Panc1 (cell line): Measurements from ENCODE around the gene EBF4. TPM values are rescaled to one million over a fixed set of nuclear protein-coding genes. Genes with fewer than 3 reads are reported as not detected.
A peak's percentile ranks its signal among the peaks of the same experiment; 100 is the strongest.

Source experiments
- ATAC-seq: fragments of 200-7000 bp; cut with Tn5 transposase; 2 replicates; pipeline ENCODE4 v1.9.1; 2020; ENCODE audit warnings: mild to moderate bottlenecking, moderate library complexity
- BruUV-seq: library from RNA; stranded (reverse); fragments of 400-500 nt; replicated peaks from 2 replicates; lab custom pipeline; 2021; lab: Mats Ljungman, UMichigan
- CTCF ChIA-PET: fragments of 300-600 bp; sonication (Branson Sonifier 250); formaldehyde crosslinking; loops from one replicate; lab custom pipeline; 2022; ENCODE audit warnings: antibody characterized with exemption; lab: Charles Lee
- POLR2A ChIA-PET: fragments of 300-600 bp; sonication (Branson Sonifier 250); formaldehyde crosslinking; loops from one replicate; lab custom pipeline; 2022; ENCODE audit warnings: antibody characterized with exemption; lab: Charles Lee
- DNase-seq: peaks from one replicate; pipeline ENCODE4 v3.0.0-alpha.2; 2010; ENCODE audit warnings: low read depth, low spot score
- H3K27ac ChIP-seq: 2 replicates; pipeline ENCODE4 v1.5.1; 2011; ENCODE audit warnings: mild to moderate bottlenecking, low read length, inconsistent platforms
- H3K27me3 ChIP-seq: fragments of 200-500 bp; sonication (Bioruptor generic); 2 replicates; pipeline ENCODE4 v1.6.0; 2014; ENCODE audit warnings: low read length, inconsistent platforms; ENCODE audit not compliant: control insufficient read depth, insufficient read depth
- H3K36me3 ChIP-seq: fragments of 200-500 bp; sonication (Bioruptor generic); 2 replicates; pipeline ENCODE4 v1.5.1; 2014; ENCODE audit warnings: inconsistent platforms, mild to moderate bottlenecking, low read length, moderate library complexity; ENCODE audit not compliant: control insufficient read depth, insufficient read depth
- H3K4me1 ChIP-seq: 2 replicates; pipeline ENCODE4 v1.5.1; 2011; ENCODE audit warnings: inconsistent platforms, mild to moderate bottlenecking, low read length, moderate library complexity; ENCODE audit not compliant: control insufficient read depth, insufficient read depth
- H3K4me3 ChIP-seq, 2 experiments: 2 replicates each; pipeline ENCODE4 v1.5.1; 2011 to 2012; ENCODE audit warnings: low read depth in 2 of 2, low read length in 2 of 2, mild to moderate bottlenecking in 2 of 2, inconsistent platforms in 1 of 2, moderate library complexity in 1 of 2
- H3K9me3 ChIP-seq: fragments of 200-500 bp; sonication (Bioruptor generic); 2 replicates; pipeline ENCODE4 v1.5.1; 2014; ENCODE audit warnings: low read depth, mild to moderate bottlenecking, inconsistent platforms, low read length, moderate library complexity; ENCODE audit not compliant: control insufficient read depth, insufficient read depth
- POLR2AphosphoS5 ChIP-seq: IDR thresholded peaks from 2 replicates; pipeline ENCODE4 v1.6.1; 2012; ENCODE audit warnings: mild to moderate bottlenecking, low read depth, low read length, moderate library complexity
- SIN3A ChIP-seq: IDR thresholded peaks from 2 replicates; pipeline ENCODE4 v1.6.1; 2012; ENCODE audit warnings: low read depth, mild to moderate bottlenecking, low read length, moderate library complexity, borderline replicate concordance; ENCODE audit not compliant: insufficient read depth
- TCF7L2 ChIP-seq: IDR thresholded peaks from 2 replicates; pipeline ENCODE4 v1.6.1; 2011; ENCODE audit warnings: mild to moderate bottlenecking, low read depth, low read length, inconsistent platforms
- in situ Hi-C: cut with HindIII; loops from 2 replicates; pipeline ENCODE4 v1.10.0; 2016; ENCODE audit warnings: low sequenced_read_pairs, low pct_unique_long_range_greater_than_20kb
- intact Hi-C: fragments of 100-400 bp; cut with micrococcal nuclease; formaldehyde crosslinking; loops from one replicate; pipeline ENCODE4 v1.10.0; 2022; ENCODE audit not compliant: unreplicated experiment
- total RNA-seq: library from RNA; stranded (reverse); gene quantifications from one replicate; pipeline ENCODE4 v1.2.1, GENCODE V29; 2021; ENCODE audit not compliant: unreplicated experiment
- TF ChIP-seq, protein P1 (sequence below), 2 experiments: IDR thresholded peaks; 2 replicates each; pipeline ENCODE4 v1.6.1; 2011 to 2012; ENCODE audit warnings: low read depth in 2 of 2, control low read depth in 1 of 2, low read length in 1 of 2, mild to moderate bottlenecking in 1 of 2, moderate library complexity in 1 of 2; ENCODE audit not compliant: insufficient read depth in 1 of 2
- TF ChIP-seq, protein P2 (sequence below): fragments of 450-650 bp; IDR thresholded peaks from 2 replicates; pipeline ENCODE4 v1.5.1; 2017; ENCODE audit warnings: mild to moderate bottlenecking

EBF4 gene
- total RNA-seq, 1 experiment from 2014 or later: 6.8 TPM

DNA sequence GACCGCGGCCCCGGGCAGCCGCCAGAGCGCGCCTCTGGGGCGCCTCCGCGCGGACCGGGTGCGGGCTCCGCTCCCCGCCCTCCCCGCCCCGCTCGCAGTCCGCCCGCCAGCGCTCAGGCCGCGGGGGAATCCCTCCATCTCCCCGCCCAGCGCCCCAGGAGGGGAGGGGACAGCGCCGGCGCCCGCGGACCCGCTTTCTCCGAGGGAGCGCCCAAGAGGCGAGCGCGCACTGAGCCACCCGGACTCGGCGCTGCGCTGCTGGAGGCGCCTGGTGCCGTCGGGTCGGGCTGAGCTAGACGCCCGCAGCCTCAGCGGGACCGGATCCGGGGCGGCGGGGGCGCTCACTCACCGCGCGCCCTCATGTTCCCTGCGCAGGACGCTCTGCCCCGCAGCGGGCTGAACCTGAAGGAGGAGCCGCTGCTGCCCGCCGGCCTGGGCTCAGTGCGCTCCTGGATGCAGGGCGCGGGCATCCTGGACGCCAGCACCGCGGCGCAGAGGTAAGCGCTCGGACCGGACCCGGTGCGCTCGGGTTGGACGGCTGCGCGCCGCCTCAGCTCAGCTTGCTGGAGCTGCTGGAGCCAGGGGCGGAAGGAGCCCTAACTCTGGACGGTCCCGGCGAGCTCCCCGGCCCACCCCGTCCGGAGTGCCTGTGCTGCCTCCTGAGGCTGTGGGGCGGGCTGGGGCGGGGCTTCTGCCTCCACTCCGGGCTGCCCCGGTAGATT, 867 bp downstream of the EBF4 start:
- intact Hi-C loops: no loop called here
- Histone ChIP-seq H3K4me1 (peaks cover under 1% of the 10 kb centered on the region; the same call in 1 of the 2 replicates), H3K27me3 (no peaks in the 10 kb centered on the region), H3K27ac (no peak overlapping the region), H3K9me3 (no peaks in the 10 kb centered on the region), H3K36me3 (no peaks in the 10 kb centered on the region), H3K4me3 (peak overlapping the region; percentile 36 to 39)
- BruUV-seq: no TSS peak
- DNase-seq (no peak), ATAC-seq (peak; percentile 66)
- in situ Hi-C loops: no loop called here
- ChIA-PET POLR2A (no interaction called here), CTCF (interaction anchor here (0.6 kb wide), 1 partner anchor 50 kb away, joined by 3 read pairs; no protein-coding TSS in a partner anchor)
- TF ChIP-seq, protein P1, sequence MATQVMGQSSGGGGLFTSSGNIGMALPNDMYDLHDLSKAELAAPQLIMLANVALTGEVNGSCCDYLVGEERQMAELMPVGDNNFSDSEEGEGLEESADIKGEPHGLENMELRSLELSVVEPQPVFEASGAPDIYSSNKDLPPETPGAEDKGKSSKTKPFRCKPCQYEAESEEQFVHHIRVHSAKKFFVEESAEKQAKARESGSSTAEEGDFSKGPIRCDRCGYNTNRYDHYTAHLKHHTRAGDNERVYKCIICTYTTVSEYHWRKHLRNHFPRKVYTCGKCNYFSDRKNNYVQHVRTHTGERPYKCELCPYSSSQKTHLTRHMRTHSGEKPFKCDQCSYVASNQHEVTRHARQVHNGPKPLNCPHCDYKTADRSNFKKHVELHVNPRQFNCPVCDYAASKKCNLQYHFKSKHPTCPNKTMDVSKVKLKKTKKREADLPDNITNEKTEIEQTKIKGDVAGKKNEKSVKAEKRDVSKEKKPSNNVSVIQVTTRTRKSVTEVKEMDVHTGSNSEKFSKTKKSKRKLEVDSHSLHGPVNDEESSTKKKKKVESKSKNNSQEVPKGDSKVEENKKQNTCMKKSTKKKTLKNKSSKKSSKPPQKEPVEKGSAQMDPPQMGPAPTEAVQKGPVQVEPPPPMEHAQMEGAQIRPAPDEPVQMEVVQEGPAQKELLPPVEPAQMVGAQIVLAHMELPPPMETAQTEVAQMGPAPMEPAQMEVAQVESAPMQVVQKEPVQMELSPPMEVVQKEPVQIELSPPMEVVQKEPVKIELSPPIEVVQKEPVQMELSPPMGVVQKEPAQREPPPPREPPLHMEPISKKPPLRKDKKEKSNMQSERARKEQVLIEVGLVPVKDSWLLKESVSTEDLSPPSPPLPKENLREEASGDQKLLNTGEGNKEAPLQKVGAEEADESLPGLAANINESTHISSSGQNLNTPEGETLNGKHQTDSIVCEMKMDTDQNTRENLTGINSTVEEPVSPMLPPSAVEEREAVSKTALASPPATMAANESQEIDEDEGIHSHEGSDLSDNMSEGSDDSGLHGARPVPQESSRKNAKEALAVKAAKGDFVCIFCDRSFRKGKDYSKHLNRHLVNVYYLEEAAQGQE (IDR thresholded peaks at IDR 0.05; ENCODE audit: insufficient read depth in 1 of 2, low read depth in 2 of 2, low read length in 1 of 2): no peak

DNA sequence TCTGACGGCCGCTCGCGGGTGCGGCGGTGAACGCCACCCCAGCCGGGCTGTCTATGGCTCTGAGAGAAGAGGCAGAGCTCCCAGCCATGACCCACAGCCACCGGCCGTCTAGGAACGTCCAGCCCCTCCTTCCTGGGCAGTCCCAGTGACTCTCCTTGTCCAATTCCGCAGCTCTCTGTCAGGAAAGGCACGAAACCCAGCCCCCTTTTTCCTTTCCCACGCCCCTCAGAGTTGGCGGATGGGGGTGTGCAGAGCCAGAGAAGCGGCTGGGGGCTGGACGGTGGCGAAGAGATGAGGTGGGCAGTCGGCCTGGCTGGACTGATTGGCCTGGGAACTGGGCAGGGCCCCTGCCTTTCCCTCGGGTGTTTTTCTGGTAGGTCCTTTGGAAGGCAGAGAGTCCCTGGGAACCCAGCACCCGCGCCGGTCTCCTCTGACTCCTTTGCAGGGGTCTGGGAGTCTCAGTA, 1.5 kb downstream of the EBF4 start:
- ATAC-seq (peak; percentile 5; the same call in 1 of the 2 replicates), DNase-seq (no peak)
- ChIA-PET POLR2A (no interaction called here), CTCF (no interaction called here)
- TF ChIP-seq, protein P2, sequence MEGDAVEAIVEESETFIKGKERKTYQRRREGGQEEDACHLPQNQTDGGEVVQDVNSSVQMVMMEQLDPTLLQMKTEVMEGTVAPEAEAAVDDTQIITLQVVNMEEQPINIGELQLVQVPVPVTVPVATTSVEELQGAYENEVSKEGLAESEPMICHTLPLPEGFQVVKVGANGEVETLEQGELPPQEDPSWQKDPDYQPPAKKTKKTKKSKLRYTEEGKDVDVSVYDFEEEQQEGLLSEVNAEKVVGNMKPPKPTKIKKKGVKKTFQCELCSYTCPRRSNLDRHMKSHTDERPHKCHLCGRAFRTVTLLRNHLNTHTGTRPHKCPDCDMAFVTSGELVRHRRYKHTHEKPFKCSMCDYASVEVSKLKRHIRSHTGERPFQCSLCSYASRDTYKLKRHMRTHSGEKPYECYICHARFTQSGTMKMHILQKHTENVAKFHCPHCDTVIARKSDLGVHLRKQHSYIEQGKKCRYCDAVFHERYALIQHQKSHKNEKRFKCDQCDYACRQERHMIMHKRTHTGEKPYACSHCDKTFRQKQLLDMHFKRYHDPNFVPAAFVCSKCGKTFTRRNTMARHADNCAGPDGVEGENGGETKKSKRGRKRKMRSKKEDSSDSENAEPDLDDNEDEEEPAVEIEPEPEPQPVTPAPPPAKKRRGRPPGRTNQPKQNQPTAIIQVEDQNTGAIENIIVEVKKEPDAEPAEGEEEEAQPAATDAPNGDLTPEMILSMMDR: no peak
- TF ChIP-seq, protein P1 (IDR thresholded peaks at IDR 0.05; ENCODE audit: insufficient read depth in 1 of 2, low read depth in 2 of 2, low read length in 1 of 2): no peak
- no peak for TF ChIP-seq TCF7L2
- no peak for TF ChIP-seq SIN3A
- no peak for TF ChIP-seq POLR2AphosphoS5
- no peaks in the 10 kb centered on the region; the same call in 1 of the 2 replicates for H3K4me1 ChIP-seq
- H3K27ac ChIP-seq: no peak overlapping the region
- intact Hi-C loops: no loop called here
- H3K4me3 ChIP-seq: peak overlapping the region in 1 of 2 experiments; percentile 36; a peak in 2 of 4 replicates
- in situ Hi-C loops: no loop called here
- no peaks in the 10 kb centered on the region for H3K36me3 ChIP-seq
- H3K9me3 ChIP-seq: no peaks in the 10 kb centered on the region
- BruUV-seq: no TSS peak
- no peaks in the 10 kb centered on the region for H3K27me3 ChIP-seq
